Measurements from ENCODE around the gene MCM7. TPM values are rescaled to one million over a fixed set of nuclear protein-coding genes. Genes with fewer than 3 reads are reported as not detected.

Gene MCM7
- total and polyA plus RNA-seq, 2 of the 13 experiments (the other 11 are each of a cell fraction or from before 2014, with no cell fraction given): 84.5 to 214 TPM

- TF ChIP-seq MAFG (CRISPR knock-in tag; IDR thresholded peaks at IDR 0.05): 0 out of 2 replicates have a peak, but pooled peaks have one; percentile 48
- no peak for TF ChIP-seq ATF4 (CRISPR knock-in tag; IDR thresholded peaks at IDR 0.05)
- TF ChIP-seq ZNF350 (CRISPR knock-in tag; IDR thresholded peaks at IDR 0.05; ENCODE audit: borderline replicate concordance, low read depth): no peak
- TF ChIP-seq KDM5B (CRISPR knock-in tag; IDR thresholded peaks at IDR 0.05; ENCODE audit: borderline replicate concordance): no peak
- no peak for TF ChIP-seq ZNF138 (CRISPR knock-in tag; IDR thresholded peaks at IDR 0.05; ENCODE audit: low read depth)
- no peak for TF ChIP-seq FOXJ3 (CRISPR knock-in tag; IDR thresholded peaks at IDR 0.05; ENCODE audit: borderline replicate concordance)
- no peak for TF ChIP-seq GTF2F1 (IDR thresholded peaks at IDR 0.05; ENCODE audit: low read length)
- peak in 1 of 2 experiments; percentile 58; a peak in 3 of 4 replicates for TF ChIP-seq POLR2A (IDR thresholded peaks at IDR 0.05; ENCODE audit: insufficient read depth in 1 of 2, low read depth in 2 of 2, low read length in 2 of 2)
- no peak for TF ChIP-seq CBX2 (IDR thresholded peaks at IDR 0.05; ENCODE audit: low read depth, low read length)
- no peak for TF ChIP-seq CBX2 (CRISPR knock-in tag; IDR thresholded peaks at IDR 0.05; ENCODE audit: low read depth)
- TF ChIP-seq RBFOX2 (IDR thresholded peaks at IDR 0.05; ENCODE audit: low read depth, low read length): peak; percentile 18; the same call in 1 of the 2 replicates
- TF ChIP-seq ISX (CRISPR knock-in tag; conservative IDR thresholded peaks at IDR 0.05): no peak
- no peak for TF ChIP-seq ZNF746 (CRISPR knock-in tag; IDR thresholded peaks at IDR 0.05)
- TF ChIP-seq MED13 (CRISPR knock-in tag; IDR thresholded peaks at IDR 0.05): no peak
- TF ChIP-seq EEA1 (CRISPR knock-in tag; IDR thresholded peaks at IDR 0.05; ENCODE audit: borderline replicate concordance): no peak
- TF ChIP-seq EZH2 (conservative IDR thresholded peaks at IDR 0.05; ENCODE audit: low read depth, low read length): no peak
- no peak for TF ChIP-seq ZNF724P (CRISPR knock-in tag; IDR thresholded peaks at IDR 0.05; ENCODE audit: borderline replicate concordance)
- no peak for TF ChIP-seq BCL6 (CRISPR knock-in tag; IDR thresholded peaks at IDR 0.05)
- no peak for TF ChIP-seq ZNF878 (CRISPR knock-in tag; IDR thresholded peaks at IDR 0.05)
- TF ChIP-seq ZFP82 (CRISPR knock-in tag; IDR thresholded peaks at IDR 0.05; ENCODE audit: borderline replicate concordance): no peak
- no peak for TF ChIP-seq NFIC (IDR thresholded peaks at IDR 0.05; ENCODE audit: low read length)
- TF ChIP-seq MYPOP (CRISPR knock-in tag; IDR thresholded peaks at IDR 0.05): no peak
- no peak for TF ChIP-seq ZBTB37 (CRISPR knock-in tag; IDR thresholded peaks at IDR 0.05)
- peak; percentile 49; the same call in 1 of the 2 replicates for TF ChIP-seq POLR2G (IDR thresholded peaks at IDR 0.05; ENCODE audit: low read depth, low read length)
- TF ChIP-seq CEBPZ (IDR thresholded peaks at IDR 0.05; ENCODE audit: low read length): no peak
- TF ChIP-seq ZNF577 (CRISPR knock-in tag; IDR thresholded peaks at IDR 0.05; ENCODE audit: borderline replicate concordance, low read depth): no peak
These were observed 7.2 kb downstream of the MCM7 start (continued) for GRCh38 chr7:100093925-100094486.

Data from HepG2 (cell line).